Measurements from ENCODE around the gene APCDD1. TPM values are rescaled to one million over a fixed set of nuclear protein-coding genes. Genes with fewer than 3 reads are reported as not detected.

APCDD1 gene
- total RNA-seq, 1 experiment from 2014 or later, result 355 TPM

DNA sequence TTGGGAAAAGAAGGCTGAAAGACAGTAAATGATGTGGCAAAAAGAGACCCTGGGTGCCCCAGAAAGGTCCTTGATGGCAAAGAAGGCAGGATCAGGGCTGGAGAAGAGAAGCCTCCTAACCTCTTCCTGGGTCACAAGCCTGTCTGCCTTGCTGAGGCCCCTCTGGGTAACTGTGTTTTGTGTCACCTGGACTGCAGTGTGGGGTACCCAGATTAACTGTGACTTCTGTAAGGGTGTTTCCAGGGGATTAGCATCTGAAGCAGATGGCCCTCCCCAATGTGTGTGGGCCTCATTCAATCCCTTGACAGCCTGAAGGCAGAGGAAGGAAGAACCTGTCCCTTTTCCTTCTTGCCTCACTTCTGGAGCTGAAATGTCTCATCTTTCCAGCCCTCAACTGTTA, 35.6 kb upstream of the APCDD1 start:
- H3K27ac ChIP-seq (ENCODE audit: low read depth, low read length, poor library complexity, severe bottlenecking), result no peak overlapping the region
- no peak overlapping the region for H3K4me3 ChIP-seq (ENCODE audit: low read depth, low read length, poor library complexity, severe bottlenecking)
- TF ChIP-seq, protein P1, sequence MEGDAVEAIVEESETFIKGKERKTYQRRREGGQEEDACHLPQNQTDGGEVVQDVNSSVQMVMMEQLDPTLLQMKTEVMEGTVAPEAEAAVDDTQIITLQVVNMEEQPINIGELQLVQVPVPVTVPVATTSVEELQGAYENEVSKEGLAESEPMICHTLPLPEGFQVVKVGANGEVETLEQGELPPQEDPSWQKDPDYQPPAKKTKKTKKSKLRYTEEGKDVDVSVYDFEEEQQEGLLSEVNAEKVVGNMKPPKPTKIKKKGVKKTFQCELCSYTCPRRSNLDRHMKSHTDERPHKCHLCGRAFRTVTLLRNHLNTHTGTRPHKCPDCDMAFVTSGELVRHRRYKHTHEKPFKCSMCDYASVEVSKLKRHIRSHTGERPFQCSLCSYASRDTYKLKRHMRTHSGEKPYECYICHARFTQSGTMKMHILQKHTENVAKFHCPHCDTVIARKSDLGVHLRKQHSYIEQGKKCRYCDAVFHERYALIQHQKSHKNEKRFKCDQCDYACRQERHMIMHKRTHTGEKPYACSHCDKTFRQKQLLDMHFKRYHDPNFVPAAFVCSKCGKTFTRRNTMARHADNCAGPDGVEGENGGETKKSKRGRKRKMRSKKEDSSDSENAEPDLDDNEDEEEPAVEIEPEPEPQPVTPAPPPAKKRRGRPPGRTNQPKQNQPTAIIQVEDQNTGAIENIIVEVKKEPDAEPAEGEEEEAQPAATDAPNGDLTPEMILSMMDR (conservative IDR thresholded peaks at IDR 0.05; ENCODE audit: low read depth, low read length), result no peak
- no peak for TF ChIP-seq EZH2 (IDR thresholded peaks at IDR 0.05; ENCODE audit: borderline replicate concordance, low read depth, low read length, poor library complexity, severe bottlenecking)
- POLR2A ChIA-PET (ENCODE audit: low non-redundant PET), result no interaction called here
- intact Hi-C loops (cut with micrococcal nuclease; ENCODE audit: unreplicated experiment), result no loop called here
- no peaks in the 10 kb centered on the region for H3K9me3 ChIP-seq (ENCODE audit: low read depth, low read length, poor library complexity, severe bottlenecking)
- H3K36me3 ChIP-seq (ENCODE audit: insufficient read depth, low read length, poor library complexity, severe bottlenecking), result no peaks in the 10 kb centered on the region
- no peak for DNase-seq (ENCODE audit: low spot score)
- no peaks in the 10 kb centered on the region for H3K27me3 ChIP-seq (replicated peaks; ENCODE audit: insufficient read depth, low read depth, low read length, poor library complexity)
- BruUV-seq (replicated peaks), result no TSS peak
- CTCF ChIA-PET, result no interaction called here
- H3K4me1 ChIP-seq (ENCODE audit: insufficient read depth, low read length, poor library complexity, severe bottlenecking), result no peaks in the 10 kb centered on the region

DNA sequence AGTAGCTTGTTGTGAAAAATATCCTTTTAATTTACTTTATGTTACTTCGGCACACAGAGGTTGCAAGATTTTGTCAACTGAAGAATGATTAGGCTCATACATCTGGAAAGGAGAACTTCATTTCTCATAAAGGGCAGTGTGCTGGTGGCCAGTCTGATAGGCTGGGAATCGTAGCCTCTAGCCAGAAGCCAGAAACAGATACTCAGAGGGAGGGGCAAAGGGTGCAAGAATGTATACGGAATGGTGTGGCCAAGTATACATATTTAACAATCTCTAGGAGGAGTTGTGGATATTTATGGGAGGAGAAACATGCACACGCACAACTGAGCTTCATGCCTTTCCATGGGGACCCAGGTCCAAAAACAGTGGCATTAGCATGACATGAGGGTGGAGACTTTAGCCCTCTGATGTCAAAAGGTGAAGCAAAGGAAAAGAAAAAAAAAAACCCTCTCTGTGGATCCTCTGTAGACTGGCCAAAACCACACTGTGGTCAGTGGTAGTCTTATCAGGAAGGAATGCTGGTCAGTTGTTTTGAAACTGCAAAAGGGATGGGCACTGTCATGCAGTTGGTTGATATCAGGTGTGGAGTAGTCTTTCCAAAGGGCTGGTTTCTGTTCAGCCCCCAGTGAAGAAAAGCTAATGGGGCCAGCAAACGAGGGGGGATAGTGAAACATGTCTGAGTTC, 34.9 kb upstream of the APCDD1 start:
- no TSS peak for BruUV-seq (replicated peaks)
- no peak for DNase-seq (ENCODE audit: low spot score)
- Histone ChIP-seq H3K9me3 (ENCODE audit: low read depth, low read length, poor library complexity, severe bottlenecking) (no peaks in the 10 kb centered on the region), H3K4me3 (ENCODE audit: low read depth, low read length, poor library complexity, severe bottlenecking) (no peak overlapping the region), H3K27ac (ENCODE audit: low read depth, low read length, poor library complexity, severe bottlenecking) (no peak overlapping the region), H3K27me3 (replicated peaks; ENCODE audit: insufficient read depth, low read depth, low read length, poor library complexity) (no peaks in the 10 kb centered on the region), H3K36me3 (ENCODE audit: insufficient read depth, low read length, poor library complexity, severe bottlenecking) (no peaks in the 10 kb centered on the region), H3K4me1 (ENCODE audit: insufficient read depth, low read length, poor library complexity, severe bottlenecking) (no peaks in the 10 kb centered on the region)
- POLR2A ChIA-PET (ENCODE audit: low non-redundant PET), result no interaction called here
- TF ChIP-seq, protein P1 (conservative IDR thresholded peaks at IDR 0.05; ENCODE audit: low read depth, low read length), result no peak
- no peak for TF ChIP-seq EZH2 (IDR thresholded peaks at IDR 0.05; ENCODE audit: borderline replicate concordance, low read depth, low read length, poor library complexity, severe bottlenecking)
- CTCF ChIA-PET, result no interaction called here
- intact Hi-C loops (cut with micrococcal nuclease; ENCODE audit: unreplicated experiment), result no loop called here

DNA sequence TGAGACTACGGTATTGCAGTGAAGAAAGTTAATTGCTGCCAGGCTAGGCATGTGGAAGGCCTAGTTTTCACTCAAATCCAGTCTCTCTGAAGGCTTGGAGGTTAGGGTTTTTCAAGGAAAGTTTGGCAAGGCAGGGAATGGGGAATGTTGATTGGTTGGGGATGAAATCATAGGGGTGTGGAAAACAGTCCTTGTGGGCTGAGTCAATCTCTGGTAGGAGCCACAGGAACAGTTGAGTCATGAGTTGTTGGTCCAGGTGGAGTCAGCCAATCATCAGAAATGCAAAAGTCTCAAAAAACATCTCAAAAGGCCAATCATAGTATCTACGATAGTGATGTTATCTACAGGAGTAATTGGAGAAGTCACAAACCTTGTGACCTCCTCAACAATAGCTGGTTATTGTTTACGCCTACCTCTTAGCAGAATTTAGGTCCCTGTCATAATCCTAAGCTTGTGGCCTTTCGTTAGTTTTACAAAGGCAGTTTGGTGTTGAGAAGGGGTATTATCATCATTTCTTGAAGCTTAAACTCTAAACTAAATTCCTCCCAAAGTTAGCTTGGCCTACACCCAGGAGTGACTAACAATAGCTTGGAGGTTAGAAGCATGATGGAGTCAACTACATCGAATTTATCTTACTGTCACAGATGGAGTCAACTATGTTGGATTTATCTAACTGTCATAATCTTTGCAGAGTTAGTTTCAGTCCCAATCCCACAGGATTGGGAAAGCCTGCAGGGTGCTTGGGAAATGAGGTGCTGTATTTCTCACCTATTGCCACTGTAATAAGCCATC, 33.7 kb upstream of the APCDD1 start:
- no peaks in the 10 kb centered on the region for H3K9me3 ChIP-seq (ENCODE audit: low read depth, low read length, poor library complexity, severe bottlenecking)
- ChIA-PET CTCF (interaction anchor here (0.6 kb wide), 1 partner anchor 19 kb away, joined by 4 read pairs; no protein-coding TSS in a partner anchor), POLR2A (ENCODE audit: low non-redundant PET) (no interaction called here)
- intact Hi-C loops (cut with micrococcal nuclease; ENCODE audit: unreplicated experiment), result no loop called here
- TF ChIP-seq, protein P1 (conservative IDR thresholded peaks at IDR 0.05; ENCODE audit: low read depth, low read length), result no peak
- TF ChIP-seq EZH2 (IDR thresholded peaks at IDR 0.05; ENCODE audit: borderline replicate concordance, low read depth, low read length, poor library complexity, severe bottlenecking), result no peak
- H3K4me1 ChIP-seq (ENCODE audit: insufficient read depth, low read length, poor library complexity, severe bottlenecking), result no peaks in the 10 kb centered on the region
- BruUV-seq (replicated peaks), result no TSS peak
- no peaks in the 10 kb centered on the region for H3K36me3 ChIP-seq (ENCODE audit: insufficient read depth, low read length, poor library complexity, severe bottlenecking)
- no peak for DNase-seq (ENCODE audit: low spot score)
- no peak overlapping the region for H3K27ac ChIP-seq (ENCODE audit: low read depth, low read length, poor library complexity, severe bottlenecking)
- no peak overlapping the region for H3K4me3 ChIP-seq (ENCODE audit: low read depth, low read length, poor library complexity, severe bottlenecking)
- H3K27me3 ChIP-seq (replicated peaks; ENCODE audit: insufficient read depth, low read depth, low read length, poor library complexity), result peaks cover 8% of the 10 kb centered on the region
